HG03520 (cell line): Measurements from ENCODE around the gene CRYM.
"Not testable (repeated sequence)": the region's sequence is repeated elsewhere in the genome, so short reads cannot be mapped to it uniquely, and the experiment has no call there.

Source experiments
- ATAC-seq: cut with Tn5 transposase; IDR thresholded peaks from one replicate; pipeline ENCODE4 v1.9.1; 2021; ENCODE audit warnings: mild to moderate bottlenecking, moderate library complexity; ENCODE audit not compliant: unreplicated experiment

The CRYM gene

DNA sequence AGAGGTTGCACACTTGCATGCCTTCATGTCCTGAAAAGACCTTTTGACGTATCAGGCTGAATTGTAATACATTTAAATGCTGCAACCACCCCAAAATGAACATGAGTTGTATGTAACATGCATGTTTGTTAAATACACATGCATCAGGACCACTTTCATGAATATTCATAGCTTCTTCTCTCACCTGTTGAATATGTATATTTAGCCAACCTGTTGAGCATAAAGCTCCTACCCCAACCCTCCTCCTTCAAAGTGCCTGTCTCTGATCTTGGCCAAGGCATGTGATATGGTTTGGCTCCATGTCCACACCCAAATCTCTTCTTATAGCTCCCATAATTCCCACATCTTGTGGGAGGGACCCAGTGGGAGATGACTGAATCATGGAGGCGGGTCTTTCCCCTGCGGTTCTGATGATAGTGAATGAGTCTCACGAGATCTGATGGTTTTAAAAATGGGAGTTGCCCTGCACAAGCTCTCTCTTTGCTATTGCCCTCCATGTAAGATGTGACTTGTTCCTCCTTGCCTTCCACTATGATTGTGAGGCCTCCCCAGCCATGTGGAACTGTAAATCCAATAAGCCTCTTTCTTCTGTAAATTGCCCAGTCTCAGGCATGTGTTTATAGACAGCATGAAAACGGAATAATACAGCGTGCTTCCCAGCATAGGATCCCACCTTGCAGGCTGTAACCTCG is 3.8 kb upstream of the CRYM start:
- ATAC-seq, result no peak

DNA sequence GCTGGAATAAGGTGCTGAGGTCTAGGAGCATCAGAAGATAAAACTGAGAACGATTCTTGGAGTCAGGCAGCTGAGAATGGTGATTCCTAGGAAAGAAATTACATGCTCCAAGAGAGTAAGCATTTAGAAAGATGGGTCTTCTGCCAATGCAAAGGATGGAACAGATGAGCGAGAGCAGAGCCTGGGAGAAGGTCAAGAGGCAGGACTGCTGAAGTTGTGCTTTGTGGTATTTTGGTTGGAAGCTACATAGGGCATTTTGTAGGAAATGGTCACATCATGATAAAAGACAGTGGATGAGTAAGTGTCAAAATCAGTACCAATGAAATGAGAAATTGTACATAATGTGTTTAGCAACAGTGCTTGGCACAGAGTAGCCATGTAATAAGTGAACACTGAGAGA is 1.4 kb upstream of the CRYM start:
- no peak for ATAC-seq

DNA sequence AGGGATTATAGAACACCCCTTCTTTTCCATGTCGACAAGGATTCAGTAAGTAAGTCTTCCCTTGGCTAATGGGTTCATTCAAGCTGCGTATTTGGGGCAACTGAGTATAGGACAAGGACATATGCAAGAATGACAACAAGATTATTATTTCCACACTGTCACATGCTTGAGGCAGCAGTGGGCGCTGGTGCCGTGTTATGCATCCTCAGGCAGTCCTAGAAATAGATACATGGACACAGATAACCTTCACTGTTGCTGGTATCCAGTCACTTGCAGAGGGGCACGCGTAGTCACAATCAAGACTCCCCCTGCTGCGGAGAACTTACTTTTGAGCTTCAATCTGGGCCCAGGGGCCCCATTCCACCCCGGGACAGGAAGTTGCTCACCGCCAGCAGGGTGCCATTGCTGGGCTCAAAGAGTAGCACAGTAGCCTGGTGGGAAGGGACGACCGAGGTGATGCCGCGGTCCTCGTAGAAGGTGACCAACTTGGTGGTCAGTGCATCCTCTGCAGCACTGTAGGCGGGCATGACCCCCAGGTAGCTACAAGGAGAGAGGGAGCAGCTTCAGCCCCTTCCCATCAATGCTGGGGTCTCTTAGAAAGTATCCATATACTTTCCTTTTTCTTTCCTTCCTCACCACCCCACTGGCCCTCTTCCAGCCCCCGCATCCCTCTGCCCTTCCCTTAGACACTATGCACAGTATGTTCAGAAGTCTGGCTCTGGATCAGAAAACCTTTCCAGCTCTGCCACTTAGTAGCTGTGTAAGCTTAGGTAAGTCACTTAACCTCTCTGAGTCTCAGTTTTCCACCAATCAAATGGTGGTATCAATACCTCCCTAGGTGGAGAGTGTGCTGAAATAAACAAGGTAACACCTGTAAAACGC is 804 bp downstream of the CRYM start:
- no peak for ATAC-seq

DNA sequence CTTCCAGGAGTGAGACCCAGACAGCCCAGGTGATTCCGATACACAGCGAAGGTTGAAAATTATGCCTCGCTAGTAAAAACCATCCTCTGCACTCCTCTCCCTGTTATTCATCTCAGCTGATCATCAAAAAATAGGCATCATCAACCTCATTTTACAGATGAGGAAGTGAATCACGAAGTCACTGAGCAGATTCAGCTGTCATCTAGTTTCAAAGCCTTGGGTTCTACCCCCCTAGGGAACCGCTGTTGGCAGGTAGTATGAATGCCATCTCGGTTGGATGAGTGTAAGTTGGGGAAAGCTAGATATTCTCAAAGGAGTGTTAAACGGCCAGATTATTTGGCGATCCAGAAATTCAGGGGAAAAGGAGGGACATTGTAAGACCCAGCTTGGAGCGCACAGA is 2.0 kb downstream of the CRYM start:
- ATAC-seq, result no peak

DNA sequence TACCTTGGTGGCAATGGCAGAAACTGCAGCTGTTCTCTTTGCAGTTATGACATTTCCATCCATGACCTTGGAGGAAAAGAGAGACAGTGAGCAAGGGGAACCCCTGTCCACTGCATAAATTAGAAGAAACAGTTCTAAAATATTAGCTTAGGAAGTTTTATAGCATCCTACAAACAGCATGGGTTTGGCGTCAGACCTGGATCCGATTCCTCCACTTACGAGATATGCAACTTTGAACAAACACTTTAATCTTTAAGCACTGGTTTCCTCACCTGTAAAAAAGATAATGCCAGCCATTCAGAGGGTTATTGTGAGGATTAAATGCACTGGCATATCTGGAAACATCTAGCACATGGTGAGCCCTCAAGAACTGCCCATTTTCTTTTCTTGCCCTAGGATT is 2.6 kb downstream of the CRYM start:
- ATAC-seq, result no peak

DNA sequence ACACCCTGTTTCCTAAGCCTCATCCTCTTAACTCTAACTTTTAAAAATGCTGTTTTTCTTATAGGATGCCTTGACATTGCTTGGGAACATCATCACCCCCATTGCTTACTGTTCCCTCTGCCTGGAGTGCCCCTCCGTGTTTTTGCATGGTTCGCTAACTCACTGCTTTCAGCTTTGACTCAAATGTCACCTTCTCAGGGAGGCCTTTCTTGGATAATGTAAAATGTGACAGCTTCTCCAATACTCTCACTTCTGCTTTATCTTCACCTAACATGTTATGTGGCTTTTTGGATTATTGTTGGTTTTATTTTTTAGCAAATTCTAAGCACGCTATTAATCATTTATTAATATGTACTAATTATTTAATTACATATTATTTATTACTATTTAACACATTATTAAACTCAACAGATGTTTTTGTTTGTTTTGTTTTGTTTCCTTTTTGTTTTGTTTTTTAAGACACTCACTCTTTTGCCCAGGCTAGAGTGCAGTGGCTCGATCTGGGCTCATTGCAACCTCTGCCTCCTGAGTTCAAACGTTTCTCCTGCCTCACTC is 3.8 kb downstream of the CRYM start:
- ATAC-seq, result no peak

DNA sequence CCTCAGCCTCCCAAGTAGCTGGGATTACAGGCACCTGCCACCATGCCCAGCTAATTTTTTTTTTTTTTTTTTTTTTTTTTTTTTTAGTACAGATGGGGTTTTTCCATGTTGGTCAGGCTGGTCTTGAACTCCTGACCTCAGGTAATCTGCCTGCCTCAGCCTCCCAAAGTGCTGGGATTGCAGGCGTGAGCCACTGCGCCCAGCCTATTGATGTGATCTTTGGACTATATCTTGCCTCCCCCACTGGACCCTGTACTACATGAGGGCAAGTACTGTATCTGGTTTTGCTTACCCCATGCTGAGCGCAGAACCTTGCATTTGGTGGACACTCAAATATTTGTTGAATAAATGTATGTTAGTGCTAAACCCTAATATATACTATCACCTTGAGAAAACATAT is 5.3 kb downstream of the CRYM start:
- ATAC-seq, result not testable (repeated sequence)

DNA sequence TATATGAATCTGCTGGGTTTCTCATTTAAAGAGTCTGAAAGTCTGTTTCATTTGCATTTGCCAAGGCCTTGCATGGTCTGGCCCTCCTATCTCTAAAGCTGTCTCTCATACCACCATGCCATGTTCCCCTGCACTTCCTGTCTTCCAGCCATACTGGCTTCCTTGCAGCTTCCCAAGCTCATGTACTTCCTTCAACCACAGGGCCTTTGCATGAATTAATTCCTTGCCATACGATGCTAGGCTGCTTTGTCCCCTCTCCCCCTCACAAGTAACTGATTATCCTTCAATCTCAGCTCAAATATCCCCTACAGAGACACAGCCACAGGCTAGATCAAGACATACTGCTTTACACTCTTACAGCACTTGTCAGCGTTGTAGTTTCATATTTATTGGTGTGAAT is 5.8 kb downstream of the CRYM start:
- no peak for ATAC-seq

DNA sequence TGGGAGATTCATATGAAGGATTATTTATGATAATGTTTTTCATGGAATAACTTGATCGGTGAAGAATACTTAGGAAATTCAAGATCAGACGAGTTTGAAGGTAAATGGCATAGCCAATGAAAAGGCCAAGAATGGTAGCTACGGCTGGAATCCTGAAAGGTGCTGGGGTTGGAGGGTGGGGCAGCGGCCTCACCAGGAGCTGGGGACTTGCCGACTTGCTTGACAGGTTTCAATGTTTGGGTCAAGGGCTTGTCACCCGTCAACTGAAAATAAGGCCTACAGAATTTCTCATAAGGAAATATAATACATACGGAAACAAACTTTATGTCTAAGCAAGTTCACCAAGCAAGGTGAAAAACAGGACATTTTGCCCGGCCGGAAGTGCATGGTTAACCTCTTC is 9.9 kb downstream of the CRYM start:
- ATAC-seq, result no peak

DNA sequence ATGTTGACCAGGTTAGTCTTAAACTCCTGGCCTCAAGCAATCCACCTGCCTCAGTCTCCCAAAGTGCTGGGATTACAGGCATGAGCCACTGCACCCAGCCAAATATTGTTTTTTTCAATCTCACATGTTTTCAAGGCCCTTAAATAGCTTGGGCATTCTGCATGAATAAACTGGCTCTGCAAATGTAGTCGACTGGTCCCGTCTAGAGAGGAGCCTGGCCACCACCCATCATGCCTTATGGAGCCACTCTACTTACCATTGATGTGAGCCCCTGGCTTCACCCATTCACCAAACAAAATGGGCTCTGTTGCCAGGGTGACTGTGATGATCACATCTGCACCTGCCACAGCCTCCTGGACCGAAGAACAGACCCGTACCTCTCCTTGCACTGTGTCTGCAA is 10.8 kb downstream of the CRYM start:
- no peak for ATAC-seq

DNA sequence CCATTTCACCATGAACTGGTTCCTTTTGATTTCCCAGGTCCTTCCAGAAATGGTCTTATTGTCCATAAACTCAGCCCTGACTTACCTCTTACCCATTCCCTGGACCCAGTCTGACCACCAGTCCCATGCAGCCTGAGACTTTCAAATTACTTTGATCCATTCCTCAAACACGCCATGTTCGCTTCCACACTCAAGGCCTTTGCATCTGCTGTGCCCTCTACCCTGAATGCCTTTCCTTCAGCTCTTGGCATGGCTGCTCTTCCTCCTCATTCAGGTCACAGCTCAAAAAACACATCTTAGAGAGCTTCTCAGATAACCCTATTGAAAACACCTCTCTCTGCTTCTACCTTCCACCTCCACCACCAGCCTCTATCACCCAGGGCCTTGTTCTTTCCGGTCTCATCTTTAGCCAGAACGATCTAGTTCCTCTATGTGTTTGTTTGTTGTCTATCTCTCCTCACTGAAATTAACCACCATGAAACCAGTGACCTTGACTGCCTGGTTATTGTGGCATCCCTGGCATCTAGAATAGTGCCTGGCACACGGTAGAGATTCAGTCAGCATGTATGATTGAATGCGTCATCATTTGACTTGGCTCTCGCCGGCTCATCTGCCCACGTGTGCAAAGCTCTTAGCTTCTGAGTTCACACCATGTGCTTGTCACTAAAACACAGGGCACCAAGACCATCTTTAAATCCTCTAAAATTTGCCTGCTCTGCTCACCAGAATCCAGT is 12.8 kb downstream of the CRYM start:
- ATAC-seq, result no peak

DNA sequence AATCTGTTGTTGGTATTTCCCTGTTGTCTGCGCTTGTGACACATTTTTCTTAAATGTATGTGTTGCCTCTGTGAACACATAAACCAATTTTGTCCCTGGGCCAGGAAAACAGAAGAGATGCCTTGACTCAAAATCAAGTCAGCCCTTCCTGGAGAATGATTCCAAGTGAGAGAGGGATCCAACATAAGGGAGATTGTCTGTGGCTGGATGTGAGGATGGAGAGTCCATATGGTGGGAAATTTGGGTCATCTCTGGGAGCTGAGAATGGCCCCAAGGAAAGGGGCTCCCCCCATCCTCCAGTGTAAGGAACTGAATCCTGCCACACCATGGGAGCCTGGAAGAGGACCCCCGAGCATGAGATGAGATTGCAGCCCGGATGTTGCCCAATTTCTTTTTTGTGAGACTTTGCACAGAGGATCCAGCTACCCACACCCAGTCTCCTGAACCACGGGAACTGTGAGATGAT is 13.5 kb downstream of the CRYM start:
- ATAC-seq, result no peak

DNA sequence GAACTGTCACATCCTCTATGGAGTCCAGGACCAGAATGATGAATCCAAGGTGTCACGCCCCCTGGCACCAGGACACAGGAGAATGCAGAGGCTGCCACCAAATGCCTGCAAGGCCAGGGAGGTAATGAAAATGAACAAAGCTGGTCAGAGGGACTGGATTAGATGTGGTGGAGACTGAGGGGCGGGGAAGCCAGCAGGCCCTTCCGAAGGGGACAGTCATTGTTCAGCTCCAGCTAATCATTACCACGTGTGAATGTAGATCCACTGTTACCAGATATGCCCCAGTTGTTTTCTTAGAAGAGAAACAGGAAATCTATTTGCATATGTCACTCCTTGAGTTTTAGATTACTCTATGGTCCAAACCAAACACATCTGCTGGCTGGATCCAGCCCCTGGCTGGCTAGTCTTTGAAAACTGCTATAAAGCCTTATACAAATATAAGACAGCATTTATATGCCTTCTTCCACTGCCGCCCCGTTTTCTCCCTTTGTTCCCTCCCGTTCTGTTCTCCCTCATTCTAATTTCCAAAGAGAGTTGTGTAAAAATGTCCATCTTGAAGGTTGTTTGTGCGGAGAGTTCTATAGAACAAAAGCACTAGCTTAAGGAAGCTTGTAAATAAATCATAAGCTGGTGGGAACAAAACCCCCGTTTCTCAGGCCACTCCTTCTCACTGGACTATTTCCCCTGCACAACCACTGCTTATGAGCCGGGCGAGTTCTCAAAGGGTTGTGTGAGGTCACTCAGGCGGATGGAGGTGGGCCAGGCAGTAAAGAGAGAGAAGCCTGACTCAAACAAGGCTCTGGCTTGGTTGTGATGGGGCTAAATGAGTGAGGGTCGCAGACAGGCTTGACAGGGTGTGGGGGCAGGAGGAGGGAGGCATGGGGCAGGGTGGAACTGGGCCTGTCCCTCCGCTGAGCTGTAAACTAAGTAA is 14.2 kb downstream of the CRYM start:
- no peak for ATAC-seq

DNA sequence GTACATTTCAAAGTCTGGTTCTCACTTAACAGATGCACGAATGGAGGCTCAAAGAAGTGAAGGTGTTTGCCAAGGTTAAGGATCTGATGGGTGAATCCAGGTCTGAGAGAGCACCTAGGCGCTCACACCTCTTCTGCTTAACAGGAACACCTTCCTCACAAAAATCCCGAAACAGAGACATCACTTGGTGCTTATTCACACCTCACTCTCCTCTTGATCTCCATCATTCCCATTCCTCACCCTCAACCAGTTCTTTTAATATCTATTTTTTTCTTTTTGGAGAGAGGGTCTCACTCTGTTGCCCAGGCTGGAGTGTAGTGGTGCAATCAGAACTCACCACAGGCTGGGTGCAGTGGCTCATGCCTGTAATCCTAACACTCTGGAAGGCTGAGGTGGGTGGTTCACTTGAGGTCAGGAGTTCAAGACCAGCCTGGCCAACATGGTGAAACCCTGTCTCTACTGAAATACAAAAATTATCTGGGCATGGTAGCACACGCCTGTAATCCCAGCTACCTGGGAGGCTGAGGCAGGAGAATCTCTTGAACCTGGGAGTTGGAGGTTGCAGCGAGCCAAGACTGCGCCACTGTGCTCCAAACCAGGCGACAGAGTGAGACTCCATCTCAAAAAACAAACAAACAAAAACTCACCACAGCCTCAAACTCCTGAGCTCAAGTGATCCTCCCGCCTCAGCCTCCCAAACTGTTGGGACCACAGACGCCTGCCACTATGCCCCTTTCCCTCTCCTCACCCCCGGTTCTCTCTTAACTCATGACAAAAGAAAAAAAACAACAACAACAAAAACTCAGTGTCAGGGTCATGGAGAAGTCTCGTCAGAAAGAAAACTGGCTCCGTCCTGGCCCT is 15.1 kb downstream of the CRYM start:
- no peak for ATAC-seq

DNA sequence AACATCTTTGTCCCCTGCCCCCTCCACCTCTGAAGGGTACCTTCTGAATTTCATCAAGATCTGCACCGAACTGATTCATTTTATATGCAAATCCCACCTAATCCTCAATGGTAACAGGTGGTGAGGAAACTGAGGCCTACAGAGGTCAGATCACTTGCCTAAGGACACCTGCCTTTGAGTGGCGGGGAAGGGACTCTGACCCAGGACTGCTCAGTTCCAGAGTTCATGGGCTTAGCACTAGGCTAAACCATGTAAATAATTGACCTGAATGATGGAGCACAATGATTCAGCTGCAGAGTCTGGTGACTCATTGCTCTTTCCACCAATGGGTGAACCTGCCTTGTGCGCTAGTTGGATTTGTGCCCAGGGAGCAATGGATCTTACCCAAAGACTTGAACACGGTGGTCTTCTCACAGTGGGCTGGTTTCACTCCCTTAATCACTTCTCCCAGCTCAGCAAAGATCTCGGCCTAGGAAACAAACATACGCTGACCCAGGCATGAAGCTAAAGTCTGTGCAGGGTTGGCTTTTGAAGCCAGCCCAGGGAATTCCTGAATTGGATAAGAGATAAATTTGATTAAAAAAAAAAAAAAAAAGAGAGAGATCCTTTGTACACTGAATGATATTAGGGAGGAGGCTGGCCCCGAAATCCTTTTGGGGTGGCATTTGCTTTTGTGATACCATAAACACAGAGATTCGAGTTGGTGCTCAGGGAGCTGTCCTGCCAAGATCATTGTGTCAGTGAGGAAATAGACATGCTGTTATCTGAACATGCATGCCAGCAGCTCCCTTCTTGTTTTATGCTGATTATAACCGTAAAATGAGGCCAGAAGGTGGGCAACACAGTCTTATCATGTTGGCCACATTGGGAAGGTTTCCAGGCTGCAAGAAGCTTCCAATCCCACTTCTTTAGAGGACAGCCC is 17.0 kb downstream of the CRYM start:
- ATAC-seq, result no peak

DNA sequence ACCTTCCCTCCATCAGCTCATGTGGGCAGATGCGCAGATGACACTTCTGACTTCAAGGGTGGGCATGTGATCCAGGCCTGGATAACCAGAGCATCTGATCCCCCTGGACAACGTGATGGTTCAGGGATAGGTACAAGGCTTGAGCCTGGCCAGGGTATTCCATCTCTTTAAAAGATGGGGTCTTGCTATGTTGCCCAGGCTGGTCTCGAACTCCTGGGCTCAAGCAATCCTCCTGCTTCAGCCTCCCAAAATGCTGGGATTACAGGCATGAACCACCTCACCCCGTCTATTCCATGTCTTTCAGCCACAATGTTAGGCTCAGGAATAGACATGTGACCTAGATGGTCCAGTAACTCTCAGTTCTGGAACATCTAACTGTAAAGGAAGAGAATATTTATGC is 20.8 kb downstream of the CRYM start:
- no peak for ATAC-seq

DNA sequence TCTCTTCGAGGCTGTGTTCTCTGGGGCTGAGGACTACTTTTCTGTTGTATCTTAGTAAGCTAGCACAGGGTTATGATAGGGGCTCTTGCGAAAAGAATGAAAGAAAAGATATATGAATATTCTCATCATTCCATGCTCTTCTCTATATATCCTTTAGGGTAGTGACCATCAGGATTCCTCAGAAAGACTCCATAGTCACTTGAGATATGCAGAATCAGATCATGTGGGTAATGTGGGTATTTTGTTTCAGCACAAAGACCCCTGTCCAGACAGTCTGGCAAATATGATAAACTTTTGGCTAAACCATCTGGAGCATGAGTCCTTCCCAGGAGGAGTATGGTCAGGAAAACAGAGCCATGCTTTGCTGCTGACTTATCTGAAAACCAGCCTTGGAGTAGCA is 21.5 kb downstream of the CRYM start:
- no peak for ATAC-seq

DNA sequence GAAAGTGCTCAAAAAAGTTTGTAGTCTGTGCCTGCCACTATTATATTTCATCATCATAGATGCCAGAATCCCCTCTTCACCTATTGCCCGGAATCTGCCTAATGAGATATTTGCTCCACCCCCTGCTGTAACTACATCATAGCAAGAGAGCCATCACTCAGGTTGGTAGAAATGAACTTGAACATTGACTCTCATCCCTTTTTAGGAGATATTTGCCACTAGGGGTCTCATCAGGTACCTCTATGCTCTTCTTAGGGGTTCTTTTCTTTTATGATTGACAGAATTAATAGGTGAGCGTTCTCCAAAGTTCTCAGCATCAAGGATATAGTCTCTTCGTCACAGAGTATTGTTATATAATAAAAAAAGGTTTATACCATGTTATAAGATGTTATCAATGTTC is 24.6 kb downstream of the CRYM start:
- no peak for ATAC-seq
